ENCODE results near the gene EFHD1.
"Not testable (repeated sequence)": the region's sequence is repeated elsewhere in the genome, so short reads cannot be mapped to it uniquely, and the experiment has no call there.

The EFHD1 gene

DNA sequence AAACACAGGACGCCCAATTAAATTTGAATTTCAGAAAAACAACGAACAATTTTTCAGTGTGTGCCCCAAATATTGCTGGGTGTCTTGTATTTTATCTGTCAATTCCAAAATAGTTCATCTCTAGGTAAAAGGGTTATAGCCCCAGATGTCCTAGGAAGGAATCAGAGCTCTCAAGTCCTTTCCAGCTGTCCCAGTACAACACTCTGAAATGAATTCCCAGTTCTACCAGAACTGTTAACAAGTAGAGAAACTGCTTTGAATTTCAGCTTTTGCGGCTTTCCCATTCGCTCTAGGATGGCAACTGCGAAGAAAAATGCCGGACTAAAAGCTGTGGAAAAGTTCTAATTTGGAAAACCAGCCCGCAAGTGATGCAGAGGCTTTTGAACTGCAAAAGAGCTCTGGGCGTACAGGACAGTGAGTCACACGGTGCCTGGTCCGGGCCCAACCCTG, 63.2 kb downstream of the EFHD1 start:
- no peak for DNase-seq

DNA sequence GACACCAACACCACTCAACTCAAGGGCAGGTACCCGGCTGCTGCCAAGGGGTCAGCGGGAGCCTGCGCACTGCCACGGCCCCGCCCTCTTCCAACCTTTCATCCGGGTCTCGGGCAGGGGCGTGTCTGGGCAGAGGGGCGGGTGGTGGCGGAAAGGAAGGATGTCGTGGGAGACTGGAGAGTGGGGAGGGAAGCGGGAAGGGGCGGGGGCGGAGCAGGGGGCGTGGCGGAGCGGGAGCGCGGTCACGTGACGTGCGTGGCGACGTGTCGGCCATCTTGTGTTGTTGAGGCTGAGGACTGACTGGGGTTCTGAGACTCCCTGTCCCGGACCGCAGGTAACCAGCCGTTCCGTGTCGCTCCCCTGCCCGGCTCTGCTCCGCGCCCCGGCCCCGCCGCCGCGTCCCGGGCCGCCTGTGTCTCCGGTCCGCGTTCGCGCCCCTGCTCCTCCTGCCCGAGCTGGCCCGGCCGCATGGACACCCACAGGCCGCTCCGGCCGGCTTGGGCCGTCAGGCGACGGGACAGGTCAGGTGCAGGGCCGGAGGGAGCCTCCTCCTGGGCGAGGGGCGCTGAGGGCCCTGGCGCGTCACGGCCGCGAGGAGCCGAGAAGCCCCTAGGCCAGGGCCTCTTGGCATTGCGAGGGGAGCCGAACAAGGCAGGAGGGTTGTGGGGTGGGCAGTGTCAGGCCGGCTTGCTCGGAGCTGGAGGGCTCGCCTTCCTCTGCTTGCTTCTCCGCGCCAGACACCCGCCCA, 63.8 kb downstream of the EFHD1 start, which contains the start of gene GIGYF2:
TSS of gene GIGYF2 (plus strand) at position 273 of the 748 bp plus-strand sequence. CDS start 37,867 bp downstream, outside the sequence.
- DNase-seq = peak; percentile 95

GRCh38 chr2:232697807-232698110, 64.4 kb downstream of the EFHD1 start:
- DNase-seq = no peak

GRCh38 chr2:232698556-232699091, 65.2 kb downstream of the EFHD1 start:
- DNase-seq = no peak

DNA sequence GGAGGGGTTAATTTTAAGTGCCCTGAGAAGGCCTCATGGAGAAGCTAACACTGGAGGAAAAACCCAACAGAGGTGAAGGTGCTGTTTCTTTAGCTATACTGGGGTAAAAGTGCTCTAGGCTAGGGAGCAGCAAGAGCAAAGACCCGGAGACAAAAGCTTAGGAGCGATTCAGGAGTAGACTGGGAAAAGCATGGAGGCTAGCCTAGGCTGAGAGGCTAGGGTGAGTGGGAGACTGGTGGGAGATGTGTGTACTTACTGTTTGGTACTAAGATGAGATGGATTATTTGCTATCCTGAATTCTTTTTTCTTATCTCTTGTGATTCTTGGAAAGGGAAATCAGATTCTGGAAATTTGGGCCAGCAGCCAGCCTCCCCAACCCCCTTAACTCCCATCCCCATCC, 65.7 kb downstream of the EFHD1 start:
- DNase-seq = no peak

DNA sequence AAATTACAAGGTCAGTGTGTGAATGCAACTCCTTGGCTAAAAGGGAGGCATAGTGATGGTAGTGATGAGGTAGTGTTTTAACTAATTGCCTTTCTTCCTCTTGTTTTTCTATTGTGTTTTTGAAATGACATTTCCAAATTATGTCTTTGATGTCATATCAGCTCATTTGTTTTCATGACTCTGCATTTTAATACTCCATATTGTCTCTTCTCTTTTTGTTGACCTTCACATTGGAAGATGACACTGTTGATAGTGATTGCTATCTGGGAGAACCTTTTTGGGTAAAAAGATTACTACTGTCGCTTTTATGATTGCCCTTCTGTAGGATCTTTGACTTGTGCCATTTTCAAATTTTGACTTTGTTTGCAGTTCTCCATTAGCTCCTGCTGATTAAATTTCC, 66.8 kb downstream of the EFHD1 start:
- DNase-seq = no peak

GRCh38 chr2:232707076-232707475, 73.7 kb downstream of the EFHD1 start:
- DNase-seq = no peak

GRCh38 chr2:232713505-232713904, 80.1 kb downstream of the EFHD1 start:
- no peak for DNase-seq

- no peak for DNase-seq
These were observed 81.6 kb downstream of the EFHD1 start for GRCh38 chr2:232714969-232715368.

GRCh38 chr2:232720056-232720455, 86.7 kb downstream of the EFHD1 start:
- not testable (repeated sequence) for DNase-seq

- DNase-seq = no peak
These were observed 87.9 kb downstream of the EFHD1 start for GRCh38 chr2:232721261-232721660.

GRCh38 chr2:232721882-232722281, 88.5 kb downstream of the EFHD1 start:
- DNase-seq = no peak

- no peak for DNase-seq
These were observed 89.6 kb downstream of the EFHD1 start for GRCh38 chr2:232723027-232723426.

DNA sequence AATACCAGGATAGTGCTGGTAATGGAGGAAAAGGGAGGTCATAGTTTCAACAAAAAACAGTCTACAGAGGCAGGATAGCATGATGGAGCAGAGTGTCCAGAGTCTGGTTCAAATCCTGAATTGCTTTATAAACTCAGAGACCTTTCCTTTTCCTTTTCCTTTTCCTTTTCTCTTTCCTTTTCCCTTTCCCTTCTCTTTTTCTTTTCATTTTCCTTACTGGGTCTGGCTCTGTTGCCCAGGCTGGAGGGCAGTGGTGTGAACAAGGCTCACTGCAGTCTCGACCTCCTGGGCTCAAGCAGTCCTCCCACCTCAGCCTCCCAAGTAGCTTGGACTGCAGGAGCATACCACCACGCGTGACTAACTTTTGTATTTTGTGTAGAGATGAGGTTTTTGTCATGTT, 95.4 kb downstream of the EFHD1 start:
- no peak for DNase-seq

GRCh38 chr2:232731470-232731869, 98.1 kb downstream of the EFHD1 start:
- no peak for DNase-seq
